Activated T-cell treated with anti-CD3 and anti-CD28 coated beads, Interleukin-2, amount 50 U/mL, for 72 hours (primary cell): ENCODE measurements around the gene MICAL3. TPM values are rescaled to one million over a fixed set of nuclear protein-coding genes. Genes with fewer than 3 reads are reported as not detected.
A peak's percentile ranks its signal among the peaks of the same experiment; 100 is the strongest.
"Not testable (repeated sequence)": the region's sequence is repeated elsewhere in the genome, so short reads cannot be mapped to it uniquely, and the experiment has no call there.

ENCODE experiments used
- ATAC-seq, 2 donors: fragments of 150-1000 bp; cut with Tn5 transposase; replicated peaks in 1 of 2; 2 replicates each; pipeline ENCODE4 v1.10.0; 2021; ENCODE audit warnings: moderate library complexity in 2 of 2, mild to moderate bottlenecking in 1 of 2
- DNase-seq, 2 donors: peaks; one replicate each; pipeline ENCODE4 v3.0.0; 2021 to 2022; ENCODE audit warnings: mixed read lengths in 1 of 2
- H3K27ac Mint-ChIP-seq: one replicate; pipeline ENCODE4 v1.8.0; 2022; ENCODE audit warnings: mild to moderate bottlenecking, moderate library complexity, mixed read lengths
- H3K27me3 Mint-ChIP-seq: one replicate; pipeline ENCODE4 v1.8.0; 2022; ENCODE audit warnings: low read depth, mixed read lengths
- H3K36me3 Mint-ChIP-seq, 2 donors: one replicate each; pipeline ENCODE4 v1.8.0; 2022; ENCODE audit warnings: mixed read lengths in 2 of 2, mild to moderate bottlenecking in 1 of 2; ENCODE audit not compliant: insufficient read depth in 2 of 2
- H3K4me1 Mint-ChIP-seq: one replicate; pipeline ENCODE4 v1.8.0; 2022; ENCODE audit warnings: low read depth, mixed read lengths
- H3K4me3 Mint-ChIP-seq, 2 donors: one replicate each; pipeline ENCODE4 v1.8.0; 2022; ENCODE audit warnings: mild to moderate bottlenecking in 2 of 2, mixed read lengths in 2 of 2, moderate library complexity in 2 of 2
- H3K9me3 Mint-ChIP-seq, 2 donors: one replicate each; pipeline ENCODE4 v1.8.0; 2022; ENCODE audit warnings: mixed read lengths in 2 of 2
- total RNA-seq, 2 donors: library from RNA; stranded (reverse); gene quantifications; one replicate each; pipeline ENCODE4 v1.2.3, GENCODE V29; 2022

MICAL3 gene
- total RNA-seq, 2 donors from 2014 or later, result 17.9 to 26.0 TPM

- ATAC-seq, result no peak
- Mint-ChIP-seq H3K4me1 (no peaks in the 10 kb centered on the region), H3K36me3 (no peaks in the 10 kb centered on the region), H3K9me3 (no peaks in the 10 kb centered on the region), H3K27me3 (peaks cover 30% of the 10 kb centered on the region), H3K4me3 (no peak overlapping the region), H3K27ac (no peak overlapping the region)
- DNase-seq, result no peak
Observed at GRCh38 chr22:18065256-18065655, 40.9 kb upstream of the MICAL3 start.

DNA sequence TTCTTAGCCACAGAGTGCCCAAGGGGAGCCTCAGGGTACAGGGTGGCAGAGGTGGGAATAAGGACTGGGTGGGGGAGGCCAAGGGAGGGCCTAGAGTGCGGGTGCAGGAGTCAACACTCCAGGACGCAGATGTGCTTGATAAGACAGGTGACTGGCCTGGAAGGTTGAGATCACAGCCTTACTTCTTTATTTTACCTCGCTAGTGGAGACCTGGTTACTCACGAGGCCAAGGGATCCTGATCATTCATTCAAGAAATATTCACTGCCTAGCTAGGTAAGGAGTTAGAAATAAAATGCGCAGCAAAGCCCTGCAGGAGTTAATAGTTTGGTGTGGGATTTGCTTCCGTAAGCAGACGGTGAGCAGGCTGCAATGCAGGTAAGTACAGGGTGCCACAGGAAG, 40.3 kb upstream of the MICAL3 start:
- Mint-ChIP-seq H3K27ac (no peak overlapping the region), H3K4me1 (no peaks in the 10 kb centered on the region), H3K27me3 (peaks cover 30% of the 10 kb centered on the region), H3K36me3 (no peaks in the 10 kb centered on the region), H3K9me3 (no peaks in the 10 kb centered on the region), H3K4me3 (no peak overlapping the region)
- ATAC-seq (no peak), DNase-seq (no peak)

DNA sequence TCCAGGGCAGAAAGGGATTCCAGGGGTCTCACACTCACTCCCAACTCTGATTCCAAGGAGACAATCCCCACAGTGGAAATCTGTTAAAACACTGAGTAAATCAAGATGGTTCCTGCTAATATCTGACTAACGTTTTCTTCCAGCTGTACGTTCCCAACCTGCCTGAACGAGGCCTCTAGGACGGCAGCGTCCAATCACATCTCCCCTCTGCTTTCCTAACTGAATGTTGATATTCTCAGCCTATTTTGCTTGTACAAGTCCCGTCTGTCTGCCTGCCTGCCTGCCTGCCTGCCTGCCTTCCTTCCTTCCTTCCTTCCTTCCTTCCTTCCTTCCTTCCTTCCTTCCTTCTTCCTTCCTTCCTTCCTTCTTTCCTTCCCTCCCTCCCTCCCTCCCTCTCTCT, 39.4 kb upstream of the MICAL3 start:
- H3K4me1 Mint-ChIP-seq, DNase-seq, ATAC-seq, H3K4me3 Mint-ChIP-seq, H3K9me3 Mint-ChIP-seq, H3K36me3 Mint-ChIP-seq, H3K27ac Mint-ChIP-seq: not testable (repeated sequence)
- peaks cover 30% of the 10 kb centered on the region for H3K27me3 Mint-ChIP-seq

- DNase-seq (no peak), ATAC-seq (no peak)
- no peak overlapping the region for H3K27ac Mint-ChIP-seq
- H3K4me1 Mint-ChIP-seq, result no peaks in the 10 kb centered on the region
- no peaks in the 10 kb centered on the region for H3K9me3 Mint-ChIP-seq
- H3K27me3 Mint-ChIP-seq, result peaks cover 30% of the 10 kb centered on the region
- no peaks in the 10 kb centered on the region for H3K36me3 Mint-ChIP-seq
- no peak overlapping the region for H3K4me3 Mint-ChIP-seq
Observed at GRCh38 chr22:18063306-18063705, 38.9 kb upstream of the MICAL3 start.

- no peak for DNase-seq
- Mint-ChIP-seq H3K9me3 (no peaks in the 10 kb centered on the region), H3K27ac (no peak overlapping the region), H3K4me1 (no peaks in the 10 kb centered on the region), H3K4me3 (no peak overlapping the region), H3K27me3 (peaks cover 28% of the 10 kb centered on the region), H3K36me3 (no peaks in the 10 kb centered on the region)
- no peak for ATAC-seq
Observed at GRCh38 chr22:18062421-18062820, 38.1 kb upstream of the MICAL3 start.

DNA sequence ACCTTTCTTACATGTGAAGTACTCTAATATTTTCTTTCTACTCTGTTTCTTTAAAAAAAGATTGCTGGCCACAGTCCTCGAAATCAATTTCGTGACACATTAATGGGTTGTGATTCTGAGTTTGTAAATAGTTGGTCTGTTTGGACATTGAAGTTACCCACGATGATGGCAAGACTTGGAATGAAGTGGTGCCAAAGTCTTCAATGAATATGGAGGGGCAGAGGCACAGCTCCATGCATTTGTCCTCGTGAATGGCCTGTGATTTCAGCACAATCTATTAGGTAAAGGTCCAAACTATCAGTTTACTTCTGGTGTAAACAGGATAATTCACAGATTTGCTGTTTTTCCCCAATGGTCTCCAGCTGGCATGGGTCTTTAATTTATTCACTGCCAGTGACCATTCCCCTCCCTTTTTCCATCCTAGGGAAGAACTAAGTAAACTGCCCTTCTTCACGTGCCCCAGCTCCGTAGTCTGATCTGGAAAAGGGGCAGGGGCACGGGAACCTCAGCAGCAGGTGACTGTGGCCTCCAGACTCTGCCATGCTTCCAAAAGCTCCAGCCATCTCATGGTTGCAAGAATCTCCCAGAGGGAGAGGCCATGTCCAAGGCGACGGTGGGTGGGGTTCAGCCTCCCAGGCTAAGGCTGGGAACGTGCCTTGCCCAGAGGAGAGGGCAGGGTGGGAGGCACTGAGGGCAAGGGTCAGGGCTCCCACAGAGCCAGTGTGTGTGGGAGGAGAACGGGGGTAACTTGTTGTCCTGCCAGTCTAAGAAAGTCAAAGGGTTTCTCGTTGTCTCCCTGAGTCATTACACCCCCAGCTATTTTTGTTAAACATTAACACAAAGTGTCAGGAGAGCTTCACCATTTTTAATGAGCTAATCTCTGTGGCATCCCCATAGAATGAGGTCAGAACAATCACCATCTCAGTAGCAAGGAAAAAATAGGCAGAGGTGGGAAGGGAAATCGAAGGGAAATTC, 36.6 kb upstream of the MICAL3 start:
- H3K27ac Mint-ChIP-seq, result no peak overlapping the region
- ATAC-seq (no peak), DNase-seq (no peak)
- H3K4me1 Mint-ChIP-seq, result no peaks in the 10 kb centered on the region
- H3K9me3 Mint-ChIP-seq, result no peaks in the 10 kb centered on the region
- peaks cover 14% of the 10 kb centered on the region for H3K27me3 Mint-ChIP-seq
- H3K36me3 Mint-ChIP-seq, result no peaks in the 10 kb centered on the region
- no peak overlapping the region for H3K4me3 Mint-ChIP-seq

DNA sequence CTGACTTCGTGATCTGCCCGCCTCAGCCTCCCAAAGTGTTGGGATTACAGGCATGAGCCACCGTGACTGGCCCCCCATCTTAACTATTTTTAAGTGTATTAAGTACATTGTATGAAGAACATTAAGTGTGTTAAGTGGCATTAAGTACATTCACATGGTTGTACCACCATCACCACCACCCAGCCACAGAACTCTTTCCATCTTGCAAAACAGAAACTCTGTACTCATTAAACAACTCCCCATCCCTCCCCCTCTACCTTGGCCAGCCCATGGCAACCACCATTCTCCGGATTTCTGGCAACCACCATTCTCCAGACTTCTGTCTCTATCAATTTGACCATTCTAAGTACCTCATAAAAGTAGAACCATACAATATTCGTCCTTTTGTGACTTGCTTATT, 35.6 kb upstream of the MICAL3 start:
- ATAC-seq, result peak in 1 of 2 donors; percentile 35
- H3K27ac Mint-ChIP-seq, result no peak overlapping the region
- H3K4me3 Mint-ChIP-seq, result no peak overlapping the region
- peaks cover 5% of the 10 kb centered on the region for H3K27me3 Mint-ChIP-seq
- no peak for DNase-seq
- no peaks in the 10 kb centered on the region for H3K4me1 Mint-ChIP-seq
- no peaks in the 10 kb centered on the region for H3K9me3 Mint-ChIP-seq
- H3K36me3 Mint-ChIP-seq, result no peaks in the 10 kb centered on the region

DNA sequence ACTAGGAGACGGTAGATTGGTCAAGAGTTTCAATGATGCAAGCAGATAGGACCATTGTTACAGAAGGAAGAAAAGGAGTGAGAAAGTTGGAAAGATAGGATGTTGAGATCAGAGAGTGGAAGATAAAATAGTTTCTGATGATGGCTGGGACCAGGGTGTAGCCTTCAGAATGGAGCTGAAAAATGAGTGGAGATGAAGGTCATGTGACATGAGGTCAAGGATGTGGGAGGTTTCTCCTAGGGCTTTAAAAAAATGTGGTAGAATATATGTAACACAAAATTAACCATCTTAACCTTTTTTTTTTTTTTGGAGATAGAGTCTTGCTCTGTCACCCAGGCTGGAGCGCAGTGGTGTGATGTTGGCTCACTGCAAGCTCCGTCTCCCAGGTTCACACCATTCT, 35.1 kb upstream of the MICAL3 start:
- no peaks in the 10 kb centered on the region for H3K9me3 Mint-ChIP-seq
- H3K4me1 Mint-ChIP-seq, result no peaks in the 10 kb centered on the region
- DNase-seq, result no peak
- no peak overlapping the region for H3K4me3 Mint-ChIP-seq
- H3K36me3 Mint-ChIP-seq, result no peaks in the 10 kb centered on the region
- ATAC-seq, result no peak
- H3K27ac Mint-ChIP-seq, result no peak overlapping the region
- H3K27me3 Mint-ChIP-seq, result no peaks in the 10 kb centered on the region

DNA sequence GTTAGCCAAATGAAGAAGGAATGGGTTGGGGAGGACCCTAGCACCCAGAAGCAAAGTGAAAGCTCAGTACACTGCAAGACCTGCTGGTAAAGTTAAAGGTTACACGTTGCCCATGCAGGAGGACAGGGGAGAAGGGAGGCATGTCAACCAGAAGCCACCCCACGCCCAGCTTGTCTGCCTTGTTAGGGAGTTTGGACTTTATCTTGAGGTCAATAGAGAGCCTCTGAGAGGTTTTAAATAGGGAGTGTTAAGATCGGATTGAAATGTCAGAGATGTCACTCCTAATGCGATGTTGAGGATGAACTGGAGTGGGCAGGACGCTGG, 34.7 kb upstream of the MICAL3 start:
- Mint-ChIP-seq H3K27me3 (no peaks in the 10 kb centered on the region), H3K4me3 (no peak overlapping the region), H3K4me1 (no peaks in the 10 kb centered on the region), H3K9me3 (no peaks in the 10 kb centered on the region), H3K36me3 (no peaks in the 10 kb centered on the region), H3K27ac (no peak overlapping the region)
- DNase-seq (no peak), ATAC-seq (no peak)

GRCh38 chr22:18058371-18059093, 34.2 kb upstream of the MICAL3 start:
- Mint-ChIP-seq H3K36me3 (no peaks in the 10 kb centered on the region), H3K27ac (no peak overlapping the region), H3K9me3 (no peaks in the 10 kb centered on the region), H3K4me3 (no peak overlapping the region), H3K27me3 (no peaks in the 10 kb centered on the region), H3K4me1 (no peaks in the 10 kb centered on the region)
- no peak for ATAC-seq
- DNase-seq, result no peak

DNA sequence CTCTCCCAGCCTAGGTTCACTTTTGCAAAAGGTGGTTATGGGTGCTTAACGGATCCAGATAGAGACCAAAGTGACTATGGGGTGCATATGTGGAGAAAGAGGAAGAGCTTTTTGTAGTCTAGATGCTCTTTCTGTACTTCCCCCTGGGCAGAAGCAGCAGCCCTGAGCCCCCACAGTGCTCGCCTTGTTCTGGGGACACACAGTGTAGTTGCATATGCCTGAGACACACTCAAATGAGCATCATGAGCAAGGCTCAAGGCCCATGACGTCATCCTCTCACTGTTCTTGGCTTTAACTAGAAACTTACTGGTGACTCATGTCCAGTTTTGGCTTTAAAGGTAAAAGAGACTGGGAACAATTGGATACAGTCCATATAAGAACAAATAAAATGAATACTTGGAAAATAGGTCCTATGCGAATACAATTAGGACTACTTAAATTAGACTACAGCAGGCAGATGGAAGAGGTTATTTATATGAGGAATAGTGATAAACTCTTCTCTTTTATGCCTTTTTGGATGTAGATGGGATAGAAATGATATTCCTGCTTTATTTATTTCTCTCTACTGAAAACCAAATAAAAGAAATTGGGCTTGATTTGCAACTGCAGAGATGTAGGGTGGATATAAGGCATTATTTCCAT, 33.3 kb upstream of the MICAL3 start:
- H3K27me3 Mint-ChIP-seq, result no peaks in the 10 kb centered on the region
- no peak for DNase-seq
- H3K9me3 Mint-ChIP-seq, result no peaks in the 10 kb centered on the region
- no peak for ATAC-seq
- H3K27ac Mint-ChIP-seq, result no peak overlapping the region
- no peak overlapping the region for H3K4me3 Mint-ChIP-seq
- no peaks in the 10 kb centered on the region for H3K4me1 Mint-ChIP-seq
- H3K36me3 Mint-ChIP-seq, result no peaks in the 10 kb centered on the region

DNA sequence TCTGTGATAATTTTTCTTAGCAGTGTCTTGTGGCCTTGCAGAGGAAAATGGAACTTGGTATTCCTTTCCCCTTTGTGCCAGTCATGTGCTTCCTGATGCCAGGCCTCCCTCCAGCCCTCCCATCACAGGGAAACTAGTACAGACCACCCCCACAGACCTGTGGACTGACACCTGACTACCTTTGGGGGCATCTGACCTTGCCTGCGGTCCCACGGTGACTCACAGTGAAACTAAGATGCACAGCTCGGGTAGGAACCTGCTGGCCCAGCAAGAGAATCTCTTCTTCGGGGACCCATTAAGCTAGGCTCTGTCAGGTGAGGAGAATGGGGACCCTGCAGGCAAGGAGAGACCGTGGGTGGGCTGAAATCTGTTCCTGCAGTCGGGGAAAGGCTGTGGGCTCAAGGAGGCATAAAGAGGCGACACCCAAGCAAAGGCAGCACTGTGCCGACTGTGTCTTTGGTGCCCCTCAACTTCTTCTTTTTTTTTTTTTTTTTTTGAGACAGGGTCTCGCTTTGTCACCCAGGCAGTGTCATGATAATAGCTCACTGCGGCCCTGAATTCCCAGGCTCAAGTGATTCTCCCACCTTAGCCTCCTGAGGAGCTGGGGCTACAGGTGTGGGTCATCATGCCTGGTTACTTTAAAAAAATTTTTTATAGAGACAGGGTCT, 32.6 kb upstream of the MICAL3 start:
- Mint-ChIP-seq H3K36me3 (no peaks in the 10 kb centered on the region), H3K4me3 (no peak overlapping the region), H3K27ac (no peak overlapping the region)

GRCh38 chr22:18056161-18056666, 31.9 kb upstream of the MICAL3 start:
- no peak overlapping the region for H3K4me3 Mint-ChIP-seq
- ATAC-seq, result no peak
- H3K27me3 Mint-ChIP-seq, result no peaks in the 10 kb centered on the region
- no peak for DNase-seq
- no peaks in the 10 kb centered on the region for H3K36me3 Mint-ChIP-seq
- no peaks in the 10 kb centered on the region for H3K4me1 Mint-ChIP-seq
- no peaks in the 10 kb centered on the region for H3K9me3 Mint-ChIP-seq
- no peak overlapping the region for H3K27ac Mint-ChIP-seq

More for the DNA sequence above, 32.6 kb upstream of the MICAL3 start:
- H3K27me3 Mint-ChIP-seq, result no peaks in the 10 kb centered on the region
- ATAC-seq (no peak), DNase-seq (no peak)
- H3K9me3 Mint-ChIP-seq, result no peaks in the 10 kb centered on the region
- no peaks in the 10 kb centered on the region for H3K4me1 Mint-ChIP-seq
